ENCODE data around the gene CCT4. TPM values are rescaled to one million over a fixed set of nuclear protein-coding genes. Genes with fewer than 3 reads are reported as not detected.
"Not testable (repeated sequence)": the region's sequence is repeated elsewhere in the genome, so short reads cannot be mapped to it uniquely, and the experiment has no call there.

Gene CCT4
- total RNA-seq, 1 experiment from 2014 or later = 239 TPM

DNA sequence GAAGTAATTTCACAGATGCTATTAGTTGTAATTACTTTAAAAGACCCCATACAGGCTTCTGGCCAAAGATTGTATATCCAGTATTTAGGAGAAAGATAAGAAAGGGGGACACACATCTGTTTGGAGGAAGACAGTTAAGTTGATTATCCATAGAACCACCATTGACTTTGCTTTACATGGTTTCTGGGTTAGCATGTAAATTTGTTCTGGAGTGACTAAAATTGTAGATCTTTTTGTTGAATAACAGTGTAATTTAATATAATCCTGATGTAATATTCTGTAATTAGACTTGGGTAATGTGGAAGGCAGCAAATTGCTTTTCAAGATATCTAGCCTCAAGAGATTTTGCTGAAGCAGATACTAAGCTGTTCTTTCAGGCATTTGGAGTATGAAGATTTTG lies 34.3 kb upstream of the CCT4 start:
- no peaks in the 10 kb centered on the region for H3K4me1 ChIP-seq (ENCODE audit: control insufficient read depth, insufficient read depth, low read length)
- H3K9me3 ChIP-seq (ENCODE audit: control insufficient read depth, insufficient read depth, low read depth, low read length) = no peaks in the 10 kb centered on the region
- H3K27me3 ChIP-seq (ENCODE audit: control insufficient read depth, insufficient read depth, low read length) = no peaks in the 10 kb centered on the region
- no peak for ATAC-seq
- no TSS peak for BruUV-seq (replicated peaks)
- TF ChIP-seq, protein P1, sequence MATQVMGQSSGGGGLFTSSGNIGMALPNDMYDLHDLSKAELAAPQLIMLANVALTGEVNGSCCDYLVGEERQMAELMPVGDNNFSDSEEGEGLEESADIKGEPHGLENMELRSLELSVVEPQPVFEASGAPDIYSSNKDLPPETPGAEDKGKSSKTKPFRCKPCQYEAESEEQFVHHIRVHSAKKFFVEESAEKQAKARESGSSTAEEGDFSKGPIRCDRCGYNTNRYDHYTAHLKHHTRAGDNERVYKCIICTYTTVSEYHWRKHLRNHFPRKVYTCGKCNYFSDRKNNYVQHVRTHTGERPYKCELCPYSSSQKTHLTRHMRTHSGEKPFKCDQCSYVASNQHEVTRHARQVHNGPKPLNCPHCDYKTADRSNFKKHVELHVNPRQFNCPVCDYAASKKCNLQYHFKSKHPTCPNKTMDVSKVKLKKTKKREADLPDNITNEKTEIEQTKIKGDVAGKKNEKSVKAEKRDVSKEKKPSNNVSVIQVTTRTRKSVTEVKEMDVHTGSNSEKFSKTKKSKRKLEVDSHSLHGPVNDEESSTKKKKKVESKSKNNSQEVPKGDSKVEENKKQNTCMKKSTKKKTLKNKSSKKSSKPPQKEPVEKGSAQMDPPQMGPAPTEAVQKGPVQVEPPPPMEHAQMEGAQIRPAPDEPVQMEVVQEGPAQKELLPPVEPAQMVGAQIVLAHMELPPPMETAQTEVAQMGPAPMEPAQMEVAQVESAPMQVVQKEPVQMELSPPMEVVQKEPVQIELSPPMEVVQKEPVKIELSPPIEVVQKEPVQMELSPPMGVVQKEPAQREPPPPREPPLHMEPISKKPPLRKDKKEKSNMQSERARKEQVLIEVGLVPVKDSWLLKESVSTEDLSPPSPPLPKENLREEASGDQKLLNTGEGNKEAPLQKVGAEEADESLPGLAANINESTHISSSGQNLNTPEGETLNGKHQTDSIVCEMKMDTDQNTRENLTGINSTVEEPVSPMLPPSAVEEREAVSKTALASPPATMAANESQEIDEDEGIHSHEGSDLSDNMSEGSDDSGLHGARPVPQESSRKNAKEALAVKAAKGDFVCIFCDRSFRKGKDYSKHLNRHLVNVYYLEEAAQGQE (IDR thresholded peaks at IDR 0.05; ENCODE audit: insufficient read depth in 1 of 2, low read depth in 2 of 2, low read length in 1 of 2) = no peak
- TF ChIP-seq TCF7L2 (IDR thresholded peaks at IDR 0.05; ENCODE audit: low read depth, low read length) (no peak), SIN3A (IDR thresholded peaks at IDR 0.05; ENCODE audit: borderline replicate concordance, insufficient read depth, low read depth, low read length) (no peak), POLR2AphosphoS5 (IDR thresholded peaks at IDR 0.05; ENCODE audit: low read depth, low read length) (no peak)
- TF ChIP-seq, protein P2, sequence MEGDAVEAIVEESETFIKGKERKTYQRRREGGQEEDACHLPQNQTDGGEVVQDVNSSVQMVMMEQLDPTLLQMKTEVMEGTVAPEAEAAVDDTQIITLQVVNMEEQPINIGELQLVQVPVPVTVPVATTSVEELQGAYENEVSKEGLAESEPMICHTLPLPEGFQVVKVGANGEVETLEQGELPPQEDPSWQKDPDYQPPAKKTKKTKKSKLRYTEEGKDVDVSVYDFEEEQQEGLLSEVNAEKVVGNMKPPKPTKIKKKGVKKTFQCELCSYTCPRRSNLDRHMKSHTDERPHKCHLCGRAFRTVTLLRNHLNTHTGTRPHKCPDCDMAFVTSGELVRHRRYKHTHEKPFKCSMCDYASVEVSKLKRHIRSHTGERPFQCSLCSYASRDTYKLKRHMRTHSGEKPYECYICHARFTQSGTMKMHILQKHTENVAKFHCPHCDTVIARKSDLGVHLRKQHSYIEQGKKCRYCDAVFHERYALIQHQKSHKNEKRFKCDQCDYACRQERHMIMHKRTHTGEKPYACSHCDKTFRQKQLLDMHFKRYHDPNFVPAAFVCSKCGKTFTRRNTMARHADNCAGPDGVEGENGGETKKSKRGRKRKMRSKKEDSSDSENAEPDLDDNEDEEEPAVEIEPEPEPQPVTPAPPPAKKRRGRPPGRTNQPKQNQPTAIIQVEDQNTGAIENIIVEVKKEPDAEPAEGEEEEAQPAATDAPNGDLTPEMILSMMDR (IDR thresholded peaks at IDR 0.05) = no peak
- no peak overlapping the region for H3K4me3 ChIP-seq (ENCODE audit: low read depth in 2 of 2, low read length in 2 of 2)
- in situ Hi-C loops (cut with HindIII; ENCODE audit: low pct_unique_long_range_greater_than_20kb, low sequenced_read_pairs) (no loop called here), intact Hi-C loops (cut with micrococcal nuclease; ENCODE audit: unreplicated experiment) (no loop called here)
- no peaks in the 10 kb centered on the region for H3K36me3 ChIP-seq (ENCODE audit: control insufficient read depth, insufficient read depth, low read length)
- ChIA-PET POLR2A (no interaction called here), CTCF (interaction anchor here (0.6 kb wide), 1 partner anchor 370 kb away, joined by 15 read pairs; no protein-coding TSS in a partner anchor)
- no peak overlapping the region for H3K27ac ChIP-seq (ENCODE audit: low read length)
- DNase-seq (ENCODE audit: low read depth, low spot score) = no peak

DNA sequence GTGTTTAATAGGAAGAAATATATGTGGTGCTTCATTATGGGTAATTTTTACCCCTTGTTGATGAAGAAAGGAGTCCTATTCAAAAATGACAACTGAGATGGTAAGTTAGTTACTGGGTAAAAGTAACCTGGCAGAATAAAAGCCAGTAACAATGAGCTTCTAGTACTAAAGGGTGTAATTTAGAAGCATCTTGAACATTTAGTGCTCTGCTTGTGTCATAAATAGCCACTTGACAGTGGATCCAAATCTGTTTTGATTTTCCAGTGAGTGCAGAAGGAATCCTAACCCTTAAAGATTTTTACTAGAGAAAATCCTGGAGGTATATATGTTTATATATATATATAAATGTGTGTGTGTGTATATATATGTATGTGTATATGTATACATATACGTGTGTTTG lies 32.1 kb upstream of the CCT4 start:
- TF ChIP-seq TCF7L2 (IDR thresholded peaks at IDR 0.05; ENCODE audit: low read depth, low read length) = no peak
- TF ChIP-seq, protein P2 (IDR thresholded peaks at IDR 0.05) = no peak
- TF ChIP-seq, protein P1 (IDR thresholded peaks at IDR 0.05; ENCODE audit: insufficient read depth in 1 of 2, low read depth in 2 of 2, low read length in 1 of 2) = no peak
- TF ChIP-seq POLR2AphosphoS5 (IDR thresholded peaks at IDR 0.05; ENCODE audit: low read depth, low read length) = no peak
- TF ChIP-seq SIN3A (IDR thresholded peaks at IDR 0.05; ENCODE audit: borderline replicate concordance, insufficient read depth, low read depth, low read length) = no peak

DNA sequence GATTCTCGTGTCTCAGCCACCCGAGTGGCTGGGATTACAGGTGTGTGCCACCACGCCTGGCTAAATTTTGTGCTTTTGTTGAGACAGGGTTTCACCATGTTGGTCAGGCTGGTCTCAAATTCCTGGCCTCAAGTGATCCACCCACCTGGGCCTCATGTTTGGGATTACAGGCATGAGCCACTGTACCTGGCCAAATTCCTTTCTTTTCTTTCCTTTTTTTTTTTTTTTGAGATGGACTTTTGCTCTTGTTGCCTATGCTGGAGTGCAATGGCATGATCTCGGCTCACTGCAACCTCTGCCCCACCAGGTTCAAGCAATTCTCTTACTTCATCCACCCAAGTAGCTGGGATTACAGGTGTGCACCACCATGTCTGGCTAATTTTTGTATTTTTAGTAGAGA lies 26.3 kb upstream of the CCT4 start:
- H3K27ac ChIP-seq (ENCODE audit: low read length); CTCF ChIA-PET; BruUV-seq (replicated peaks); H3K4me1 ChIP-seq (ENCODE audit: control insufficient read depth, insufficient read depth, low read length); H3K9me3 ChIP-seq (ENCODE audit: control insufficient read depth, insufficient read depth, low read depth, low read length); ATAC-seq; H3K36me3 ChIP-seq (ENCODE audit: control insufficient read depth, insufficient read depth, low read length); H3K4me3 ChIP-seq (ENCODE audit: low read depth in 2 of 2, low read length in 2 of 2); H3K27me3 ChIP-seq (ENCODE audit: control insufficient read depth, insufficient read depth, low read length); in situ Hi-C loops (cut with HindIII; ENCODE audit: low pct_unique_long_range_greater_than_20kb, low sequenced_read_pairs); DNase-seq (ENCODE audit: low read depth, low spot score): not testable (repeated sequence)
- intact Hi-C loops (cut with micrococcal nuclease; ENCODE audit: unreplicated experiment) = loop anchor here (5.0 kb wide), 1 partner anchor 498 kb away; no protein-coding TSS in a partner anchor
- POLR2A ChIA-PET = interaction anchor here (0.7 kb wide), 1 partner anchor 122 kb away, joined by 4 read pairs; no protein-coding TSS in a partner anchor

More for the DNA sequence above, 32.1 kb upstream of the CCT4 start:
- BruUV-seq (replicated peaks) = no TSS peak
- Histone ChIP-seq H3K4me3 (ENCODE audit: low read depth in 2 of 2, low read length in 2 of 2) (no peak overlapping the region), H3K36me3 (ENCODE audit: control insufficient read depth, insufficient read depth, low read length) (no peaks in the 10 kb centered on the region), H3K27me3 (ENCODE audit: control insufficient read depth, insufficient read depth, low read length) (no peaks in the 10 kb centered on the region), H3K27ac (ENCODE audit: low read length) (no peak overlapping the region), H3K4me1 (ENCODE audit: control insufficient read depth, insufficient read depth, low read length) (no peaks in the 10 kb centered on the region), H3K9me3 (ENCODE audit: control insufficient read depth, insufficient read depth, low read depth, low read length) (no peaks in the 10 kb centered on the region)
- no peak for DNase-seq (ENCODE audit: low read depth, low spot score)
- ChIA-PET POLR2A (no interaction called here), CTCF (no interaction called here)
- in situ Hi-C loops (cut with HindIII; ENCODE audit: low pct_unique_long_range_greater_than_20kb, low sequenced_read_pairs) (no loop called here), intact Hi-C loops (cut with micrococcal nuclease; ENCODE audit: unreplicated experiment) (no loop called here)
- ATAC-seq = no peak

Measured in Panc1 (cell line).